HepG2 (cell line): Measurements from ENCODE around the gene C3orf22. TPM values are rescaled to one million over a fixed set of nuclear protein-coding genes. Genes with fewer than 3 reads are reported as not detected.
A peak's percentile ranks its signal among the peaks of the same experiment; 100 is the strongest.

Experiments
- CHD2 ChIP-seq: IDR thresholded peaks from 2 replicates; pipeline ENCODE4 v1.6.1; 2011; ENCODE audit warnings: low read depth, low read length, improper control_type of control experiment
- GLI4 ChIP-seq: sonication (generic); formaldehyde crosslinking; IDR thresholded peaks from 2 replicates; pipeline ENCODE4 v1.5.1; 2020; ENCODE audit warnings: missing genetic modification reagents, mild to moderate bottlenecking, moderate library complexity, borderline replicate concordance
- HHEX ChIP-seq: IDR thresholded peaks from 2 replicates; pipeline ENCODE4 v1.6.1; 2016; ENCODE audit warnings: control low read depth
- KAT8 ChIP-seq: IDR thresholded peaks from 2 replicates; pipeline ENCODE4 v1.6.1; 2016; ENCODE audit warnings: missing genetic modification reagents, missing compliant biosample characterization
- MEIS2 ChIP-seq: sonication (generic); formaldehyde crosslinking; IDR thresholded peaks from 2 replicates; pipeline ENCODE4 v1.9.0; 2021; ENCODE audit warnings: mild to moderate bottlenecking, missing genetic modification reagents
- NFKBIZ ChIP-seq: IDR thresholded peaks from 2 replicates; pipeline ENCODE4 v1.6.1; 2018; ENCODE audit warnings: missing genetic modification reagents, missing compliant biosample characterization
- PATZ1 ChIP-seq: sonication (generic); formaldehyde crosslinking; IDR thresholded peaks from 2 replicates; pipeline ENCODE4 v1.4.0; 2020; ENCODE audit warnings: missing genetic modification reagents
- PAXIP1 ChIP-seq: sonication (generic); formaldehyde crosslinking; conservative IDR thresholded peaks from 2 replicates; pipeline ENCODE4 v1.4.0; 2020; ENCODE audit warnings: mild to moderate bottlenecking, missing genetic modification reagents, moderate library complexity
- RBM39 ChIP-seq: fragments of 200-400 bp; formaldehyde crosslinking; IDR thresholded peaks from one replicate; pipeline ENCODE4 v1.6.1; 2018; ENCODE audit warnings: antibody characterized with exemption, mild to moderate bottlenecking, low read depth, low read length; ENCODE audit not compliant: poor library complexity, severe bottlenecking
- SP5 ChIP-seq: IDR thresholded peaks from 2 replicates; pipeline ENCODE4 v1.6.1; 2016; ENCODE audit warnings: low read depth, borderline replicate concordance
- TBX2 ChIP-seq: sonication (generic); formaldehyde crosslinking; IDR thresholded peaks from 2 replicates; pipeline ENCODE4 v1.5.0; 2020; ENCODE audit warnings: missing genetic modification reagents, mild to moderate bottlenecking, borderline replicate concordance
- USF2 ChIP-seq, 2 experiments: sonication (generic) in 1 of 2; formaldehyde crosslinking in 1 of 2; IDR thresholded peaks; 2 replicates each; pipeline versions ENCODE4 v1.5.1 to v1.6.1; 2011 to 2020; ENCODE audit warnings: borderline replicate concordance in 1 of 2, low read depth in 1 of 2, low read length in 1 of 2, mild to moderate bottlenecking in 1 of 2, missing genetic modification reagents in 1 of 2, moderate library complexity in 1 of 2
- ZNF12 ChIP-seq: sonication (generic); formaldehyde crosslinking; IDR thresholded peaks from 2 replicates; pipeline ENCODE4 v1.5.0; 2020; ENCODE audit warnings: missing genetic modification reagents
- ZNF121 ChIP-seq: sonication (generic); formaldehyde crosslinking; IDR thresholded peaks from 2 replicates; pipeline ENCODE4 v1.5.0; 2020; ENCODE audit warnings: mild to moderate bottlenecking, missing genetic modification reagents
- ZNF687 ChIP-seq: sonication (generic); formaldehyde crosslinking; IDR thresholded peaks from 2 replicates; pipeline ENCODE4 v1.5.1; 2020; ENCODE audit warnings: mild to moderate bottlenecking, missing genetic modification reagents, moderate library complexity
- polyA plus RNA-seq, 8 experiments: library from polyadenylated mRNA; depleted of rRNA in 3 of 8; stranded (reverse) in 7 of 8; unstranded in 1 of 8; fragments of >200 nt; fragmentation: Illumina TruSeq in 4 of 8; extraction: Trizol in 4 of 8; gene quantifications; 2 replicates each; pipeline versions ENCODE4 v1.2.1 to v1.2.3, GENCODE V29; 2011 to 2016; ENCODE audit warnings: low read depth in 4 of 8, missing spikeins in 1 of 8, mixed read lengths in 1 of 8; ENCODE audit not compliant: insufficient read depth in 1 of 8
- total RNA-seq, 5 experiments: library from RNA; depleted of rRNA; stranded (reverse); fragments of >200 nt; fragmentation: Illumina TruSeq; extraction: Trizol; gene quantifications; 2 replicates each; pipeline ENCODE4 v1.2.3, GENCODE V29; 2016; ENCODE audit warnings: low read depth in 1 of 5

C3orf22 gene
- total and polyA plus RNA-seq, 2 of the 13 experiments (the other 11 are each of a cell fraction or from before 2014, with no cell fraction given): not detected

GRCh38 chr3:126525091-126525852, 33.5 kb downstream of the C3orf22 start (continued):
- TF ChIP-seq ZNF687 (CRISPR knock-in tag): 0 out of 2 replicates have a peak, but pooled peaks have one; percentile 22
- TF ChIP-seq HHEX (CRISPR knock-in tag): no peak
- TF ChIP-seq GLI4: no peak
- TF ChIP-seq KAT8 (CRISPR knock-in tag): no peak
- TF ChIP-seq ZNF12 (CRISPR knock-in tag): no peak
- TF ChIP-seq CHD2: no peak
- 0 out of 2 replicates have a peak, but pooled peaks have one; percentile 5 for TF ChIP-seq PAXIP1 (CRISPR knock-in tag)
- peak; percentile 77 for TF ChIP-seq PATZ1
- TF ChIP-seq USF2 (IDR thresholded peaks at IDR 0.05; ENCODE audit: low read depth, low read length): no peak
- TF ChIP-seq USF2 (CRISPR knock-in tag; IDR thresholded peaks at IDR 0.05; ENCODE audit: borderline replicate concordance): no peak
- TF ChIP-seq MEIS2: 0 out of 2 replicates have a peak, but pooled peaks have one; percentile 13
- TF ChIP-seq ZNF121 (CRISPR knock-in tag): 0 out of 2 replicates have a peak, but pooled peaks have one; percentile 31
- TF ChIP-seq SP5 (CRISPR knock-in tag): peak; percentile 20; the same call in 1 of the 2 replicates
- peak; percentile 15; the same call in 1 of the 2 replicates for TF ChIP-seq TBX2 (CRISPR knock-in tag)
- TF ChIP-seq RBM39: peak; percentile 6
- no peak for TF ChIP-seq NFKBIZ
